Activated T-helper 1 cell treated with Interleukin-2 at 50 U/mL for 16 hours (primary cell): Measurements from ENCODE around the gene MAF.
A peak's percentile ranks its signal among the peaks of the same experiment; 100 is the strongest.

Experiments used
- DNase-seq: peaks from one replicate; pipeline ENCODE4 v3.0.0-alpha.2; 2020; ENCODE audit warnings: low read depth

The MAF gene

GRCh38 chr16:79600638-79601091 is at the start of gene MAF:
TSS of gene MAF (minus strand) at chr16:79600737. CDS start at chr16:79599902, 835 bp downstream.
- DNase-seq: peak; percentile 81

GRCh38 chr16:79648826-79649225 is 48.3 kb upstream of the MAF start:
- DNase-seq: no peak

- DNase-seq: no peak
Measured at GRCh38 chr16:79647586-79647985, 47.0 kb upstream of the MAF start.

GRCh38 chr16:79645701-79646100 is 45.2 kb upstream of the MAF start:
- DNase-seq: no peak

GRCh38 chr16:79644971-79645667 is 44.6 kb upstream of the MAF start:
- DNase-seq: no peak

- DNase-seq: no peak
Measured at GRCh38 chr16:79642652-79643051, 42.1 kb upstream of the MAF start.

- DNase-seq: no peak
Measured at GRCh38 chr16:79640513-79641360, 40.2 kb upstream of the MAF start.

GRCh38 chr16:79639576-79640311 is 39.2 kb upstream of the MAF start:
- no peak for DNase-seq

GRCh38 chr16:79638386-79638785 is 37.8 kb upstream of the MAF start:
- DNase-seq: no peak

GRCh38 chr16:79635488-79635887 is 35.0 kb upstream of the MAF start:
- no peak for DNase-seq

GRCh38 chr16:79634298-79634697 is 33.8 kb upstream of the MAF start:
- DNase-seq: no peak

GRCh38 chr16:79632289-79632688 is 31.8 kb upstream of the MAF start:
- no peak for DNase-seq

- no peak for DNase-seq
Measured at GRCh38 chr16:79628988-79629387, 28.5 kb upstream of the MAF start.

- peak; percentile 22 for DNase-seq
Measured at GRCh38 chr16:79628501-79628975, 28.0 kb upstream of the MAF start.

- no peak for DNase-seq
Measured at GRCh38 chr16:79627092-79627491, 26.6 kb upstream of the MAF start.

- no peak for DNase-seq
Measured at GRCh38 chr16:79625738-79626137, 25.2 kb upstream of the MAF start.

- no peak for DNase-seq
Measured at GRCh38 chr16:79623824-79624223, 23.3 kb upstream of the MAF start.

GRCh38 chr16:79623062-79623461 is 22.5 kb upstream of the MAF start:
- no peak for DNase-seq

GRCh38 chr16:79621027-79621426 is 20.5 kb upstream of the MAF start:
- DNase-seq: no peak

GRCh38 chr16:79618692-79619050 is 18.1 kb upstream of the MAF start:
- DNase-seq: no peak

- no peak for DNase-seq
Measured at GRCh38 chr16:79618041-79618691, 17.6 kb upstream of the MAF start.

GRCh38 chr16:79613009-79613408 is 12.5 kb upstream of the MAF start:
- no peak for DNase-seq
